AG04450 (cell line): ENCODE data around the gene CPSF6. TPM values are rescaled to one million over a fixed set of nuclear protein-coding genes. Genes with fewer than 3 reads are reported as not detected.

Source experiments
- CTCF ChIA-PET: fragments of 300-600, 350-600 bp; formaldehyde crosslinking; extraction: SDS; loops from one replicate; lab custom pipeline; 2022; ENCODE audit warnings: antibody characterized with exemption, inconsistent platforms; lab: Charles Lee
- POLR2A ChIA-PET: fragments of 350-600 bp; formaldehyde crosslinking; extraction: SDS; loops from one replicate; lab custom pipeline; 2021; ENCODE audit warnings: antibody characterized with exemption, inconsistent platforms; lab: Yijun Ruan, JAX
- DNase-seq: peaks from one replicate; pipeline ENCODE4 v3.0.0-alpha.2; 2011; ENCODE audit warnings: low read depth, low spot score
- H3K27ac ChIP-seq: one replicate; pipeline ENCODE4 v1.5.1; 2012; ENCODE audit warnings: low read depth, low read length, control low read depth
- H3K27me3 ChIP-seq: one replicate; pipeline ENCODE4 v1.6.0; 2012; ENCODE audit warnings: low read length; ENCODE audit not compliant: control insufficient read depth, insufficient read depth
- H3K4me3 ChIP-seq: 2 replicates; pipeline ENCODE4 v1.5.1; 2011; ENCODE audit warnings: mild to moderate bottlenecking, low read depth, low read length, control low read depth
- H3K9me3 ChIP-seq: 2 replicates; pipeline ENCODE4 v1.5.1; 2012; ENCODE audit warnings: low read length; ENCODE audit not compliant: control insufficient read depth, insufficient read depth
- CTCF ChIP-seq: IDR thresholded peaks from 2 replicates; pipeline ENCODE4 v1.5.1; 2011; ENCODE audit warnings: low read depth, low read length, control low read depth, inconsistent platforms
- polyA plus RNA-seq: library from polyadenylated mRNA; depleted of rRNA; stranded (reverse); fragments of >200 nt; gene quantifications from 2 replicates; pipeline ENCODE4 v1.2.3, GENCODE V29; 2011

The CPSF6 gene
- polyA plus RNA-seq, 1 experiment: 49.5 TPM

- ChIA-PET CTCF (interaction anchor here (0.6 to 1.1 kb wide), 6 partner anchors 11 to 484 kb away, joined by 3 to 6 read pairs (median 4); no protein-coding TSS in a partner anchor), POLR2A (no interaction called here)
- Histone ChIP-seq H3K9me3 (no peaks in the 10 kb centered on the region), H3K27ac (no peak overlapping the region), H3K4me3 (no peak overlapping the region), H3K27me3 (peaks cover 6% of the 10 kb centered on the region)
- DNase-seq: no peak
- TF ChIP-seq CTCF: no peak
Observed at GRCh38 chr12:69291278-69291593, 51.9 kb downstream of the CPSF6 start.

GRCh38 chr12:69298133-69298532 is 58.8 kb downstream of the CPSF6 start:
- Histone ChIP-seq H3K27me3 (peaks cover 3% of the 10 kb centered on the region), H3K9me3 (no peaks in the 10 kb centered on the region), H3K27ac (no peak overlapping the region), H3K4me3 (no peak overlapping the region)
- TF ChIP-seq CTCF: no peak
- CTCF ChIA-PET: no interaction called here
- no peak for DNase-seq
- POLR2A ChIA-PET: no interaction called here

- ChIA-PET POLR2A (no interaction called here), CTCF (no interaction called here)
- H3K9me3 ChIP-seq: no peaks in the 10 kb centered on the region
- DNase-seq: no peak
- TF ChIP-seq CTCF: no peak
- no peak overlapping the region for H3K27ac ChIP-seq
- H3K27me3 ChIP-seq: peaks cover 3% of the 10 kb centered on the region
- no peak overlapping the region for H3K4me3 ChIP-seq
Observed at GRCh38 chr12:69298947-69299346, 59.6 kb downstream of the CPSF6 start.

- no peak for DNase-seq
- no peak for TF ChIP-seq CTCF
- ChIA-PET POLR2A (no interaction called here), CTCF (no interaction called here)
- Histone ChIP-seq H3K9me3 (no peaks in the 10 kb centered on the region), H3K4me3 (no peak overlapping the region), H3K27me3 (no peaks in the 10 kb centered on the region), H3K27ac (no peak overlapping the region)
Observed at GRCh38 chr12:69304284-69304683, 64.9 kb downstream of the CPSF6 start.

GRCh38 chr12:69309461-69309860 is 70.1 kb downstream of the CPSF6 start:
- H3K9me3 ChIP-seq: no peaks in the 10 kb centered on the region
- no peak for DNase-seq
- ChIA-PET POLR2A (no interaction called here), CTCF (no interaction called here)
- no peaks in the 10 kb centered on the region for H3K27me3 ChIP-seq
- no peak for TF ChIP-seq CTCF
- no peak overlapping the region for H3K27ac ChIP-seq
- H3K4me3 ChIP-seq: no peak overlapping the region
